Measurements from ENCODE around the gene TGFB2. TPM values are rescaled to one million over a fixed set of nuclear protein-coding genes. Genes with fewer than 3 reads are reported as not detected.

TGFB2 gene
- total RNA-seq, 1 donor from 2014 or later: 61.8 TPM

GRCh38 chr1:218429301-218429700, 84.2 kb downstream of the TGFB2 start:
- DNase-seq: no peak

GRCh38 chr1:218430346-218430745, 85.2 kb downstream of the TGFB2 start:
- no peak for DNase-seq

DNA sequence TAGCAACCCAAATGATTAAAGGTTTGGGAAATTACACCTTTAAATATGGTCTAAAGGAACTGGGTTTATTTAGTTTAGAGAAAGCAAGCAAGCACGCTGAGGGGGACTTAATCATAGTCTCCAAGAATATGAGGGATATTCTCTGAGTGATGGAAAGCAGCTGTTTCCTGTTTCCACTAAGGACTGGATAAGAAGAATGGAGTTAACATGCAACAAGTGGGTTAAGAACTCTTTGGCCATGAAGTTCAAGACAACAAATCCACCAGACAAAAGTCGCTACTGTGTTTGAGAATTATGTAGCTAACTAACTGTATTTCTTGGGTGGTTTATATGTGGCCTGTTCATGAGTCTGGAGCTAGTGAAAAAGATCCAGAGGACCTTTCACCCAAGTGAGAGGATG, 85.7 kb downstream of the TGFB2 start:
- DNase-seq: no peak

DNA sequence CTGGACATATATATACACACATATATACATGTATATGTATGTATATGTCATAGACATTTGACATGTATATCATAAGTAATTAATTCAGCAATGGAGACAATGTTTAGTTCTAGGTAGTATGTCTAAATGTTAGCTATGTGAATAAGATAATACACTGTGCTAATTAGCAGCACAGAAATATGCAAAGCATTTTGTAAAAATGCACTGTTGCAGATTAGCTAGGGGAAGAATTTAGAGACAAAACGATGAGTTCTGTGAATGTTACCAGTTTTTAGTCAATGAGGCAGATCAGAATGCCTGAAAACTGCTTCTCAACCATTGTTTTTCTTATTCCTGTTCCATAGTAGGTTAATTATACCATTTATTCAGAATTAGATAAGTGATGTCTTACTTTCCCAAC, 86.3 kb downstream of the TGFB2 start:
- DNase-seq: no peak

DNA sequence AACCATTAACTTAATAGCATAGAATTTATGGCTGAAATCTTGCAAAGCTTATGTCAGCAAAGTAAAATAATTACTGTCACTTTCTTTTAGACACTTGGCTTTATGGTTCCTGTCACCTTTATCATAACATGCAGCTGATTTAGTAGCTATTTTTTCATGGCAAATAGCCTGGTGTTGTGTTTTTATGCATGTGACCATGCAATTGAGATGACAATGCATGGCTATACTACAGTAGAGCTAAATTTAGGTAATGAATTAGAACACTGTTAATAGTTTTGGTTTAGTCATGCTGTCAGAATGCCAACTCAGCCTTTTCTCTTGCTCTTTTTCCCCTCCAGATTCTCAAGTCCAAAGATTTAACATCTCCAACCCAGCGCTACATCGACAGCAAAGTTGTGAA, 88.6 kb downstream of the TGFB2 start:
- DNase-seq: no peak

GRCh38 chr1:218435528-218435927, 90.4 kb downstream of the TGFB2 start:
- no peak for DNase-seq

GRCh38 chr1:218436346-218436745, 91.2 kb downstream of the TGFB2 start:
- DNase-seq: no peak

- no peak for DNase-seq
Measured at GRCh38 chr1:218436997-218437396, 91.9 kb downstream of the TGFB2 start.

DNA sequence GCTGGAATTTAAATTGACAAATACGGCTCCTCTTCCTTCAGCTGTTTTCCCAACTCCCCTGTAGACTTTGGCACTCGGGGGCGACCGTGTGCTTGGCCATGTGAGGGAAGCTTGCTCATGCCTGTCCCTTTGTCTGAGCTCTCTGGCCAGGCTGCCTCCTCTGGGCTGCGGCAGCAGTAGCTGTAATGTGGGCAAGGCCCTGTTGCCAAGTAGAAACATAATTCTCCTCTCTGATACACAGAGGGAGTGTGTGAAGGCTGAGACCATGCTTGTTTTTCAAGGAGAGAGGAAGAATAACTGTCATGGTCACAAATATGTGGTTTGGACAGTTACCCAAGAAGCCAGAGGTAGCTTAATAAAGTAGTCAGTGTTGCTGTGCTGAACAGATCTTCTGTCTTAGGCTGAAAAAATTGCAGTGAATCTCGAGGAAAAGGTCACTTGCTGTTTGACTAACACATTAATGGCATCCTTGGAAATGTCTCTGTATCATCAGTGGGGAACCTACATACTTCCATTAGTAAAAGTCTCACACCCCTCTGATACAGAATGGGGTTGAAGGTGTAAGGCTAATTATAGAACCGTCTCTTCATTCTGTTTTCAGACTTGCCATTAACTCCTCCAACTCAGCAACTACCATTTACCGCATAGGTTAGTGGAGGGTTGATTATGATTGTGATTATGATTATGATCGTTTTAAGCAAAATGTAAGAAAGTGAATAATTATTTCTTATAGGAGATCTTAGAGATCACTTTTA, 94.6 kb downstream of the TGFB2 start:
- DNase-seq: no peak

DNA sequence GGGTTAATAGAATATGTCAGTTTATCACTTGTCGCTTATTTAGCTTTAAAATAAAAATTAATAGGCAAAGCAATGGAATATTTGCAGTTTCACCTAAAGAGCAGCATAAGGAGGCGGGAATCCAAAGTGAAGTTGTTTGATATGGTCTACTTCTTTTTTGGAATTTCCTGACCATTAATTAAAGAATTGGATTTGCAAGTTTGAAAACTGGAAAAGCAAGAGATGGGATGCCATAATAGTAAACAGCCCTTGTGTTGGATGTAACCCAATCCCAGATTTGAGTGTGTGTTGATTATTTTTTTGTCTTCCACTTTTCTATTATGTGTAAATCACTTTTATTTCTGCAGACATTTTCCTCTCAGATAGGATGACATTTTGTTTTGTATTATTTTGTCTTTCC, 98.1 kb downstream of the TGFB2 start:
- DNase-seq: no peak

GRCh38 chr1:218444173-218444572, 99.0 kb downstream of the TGFB2 start:
- DNase-seq: no peak

DNA sequence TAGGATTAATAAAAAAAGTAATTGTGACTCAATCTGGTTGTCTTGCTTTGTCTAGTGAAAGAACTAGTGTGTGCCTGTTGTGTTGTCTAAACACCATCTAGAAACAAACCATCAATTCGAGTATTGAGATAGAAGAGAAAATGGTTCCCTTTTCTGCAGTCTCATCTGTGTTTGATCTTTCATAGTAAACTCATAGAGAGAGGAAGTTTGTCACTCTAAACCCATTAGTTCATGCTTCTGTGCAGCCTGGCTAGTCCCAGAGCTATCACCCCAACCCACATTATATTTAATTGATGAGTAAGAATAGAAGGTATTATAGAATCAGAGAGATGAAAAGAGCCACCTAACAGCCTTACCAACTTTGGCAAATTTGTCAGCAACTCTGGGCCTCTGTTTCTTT, 99.5 kb downstream of the TGFB2 start:
- DNase-seq: no peak

DNA sequence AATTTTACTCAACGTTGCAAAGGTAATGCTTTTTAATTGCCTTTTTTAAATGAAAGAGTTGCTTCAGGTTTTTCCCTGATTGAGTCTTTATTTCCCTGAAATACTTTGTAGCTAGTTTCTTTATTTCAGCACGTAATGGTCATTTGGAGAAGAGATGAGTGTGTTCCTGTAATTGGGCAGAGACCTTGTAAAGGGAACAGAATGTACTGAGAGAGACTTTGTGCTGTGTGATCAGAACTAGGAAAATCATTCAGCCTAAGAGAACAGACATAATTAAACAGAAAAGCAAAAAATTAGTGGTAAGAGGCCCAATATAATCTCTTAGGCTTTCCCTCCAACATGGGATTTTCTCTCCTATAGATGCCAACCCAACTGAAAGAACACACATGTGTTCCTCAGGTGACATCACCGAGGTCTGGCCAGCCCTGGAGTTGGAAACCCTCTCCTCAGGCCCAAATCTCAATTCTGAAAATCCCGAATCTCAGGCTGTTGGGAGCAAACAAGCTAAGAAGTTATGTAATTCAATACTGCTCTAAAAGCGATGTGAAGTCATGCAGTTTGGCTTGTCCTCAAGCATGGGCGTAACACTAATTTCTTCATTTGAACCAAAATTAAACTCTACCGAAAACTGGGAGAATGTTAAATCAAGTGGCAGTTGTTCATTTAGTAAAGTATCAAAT, 102.0 kb downstream of the TGFB2 start:
- DNase-seq: no peak

DNA sequence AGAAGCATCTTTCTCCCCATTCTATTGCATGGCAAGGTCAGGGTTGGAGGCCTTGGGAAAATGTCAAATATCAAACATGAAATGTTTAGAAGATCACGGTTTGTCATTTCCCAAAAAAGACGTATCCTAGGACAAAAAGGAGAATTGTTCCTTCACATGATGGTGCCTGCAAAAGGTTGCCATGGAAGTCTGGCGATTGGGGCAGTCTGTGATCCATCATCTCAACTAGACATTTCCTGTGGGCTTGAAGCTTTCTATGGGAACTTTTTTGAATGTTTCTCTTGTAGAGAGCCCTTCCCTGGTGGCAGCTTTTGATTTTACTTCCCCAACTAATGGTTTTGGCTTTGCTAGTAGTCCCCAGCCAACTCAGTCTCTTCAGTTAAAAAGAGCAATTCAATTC, 106.3 kb downstream of the TGFB2 start:
- DNase-seq: no peak

- no peak for DNase-seq
Measured at GRCh38 chr1:218454700-218455282, 109.7 kb downstream of the TGFB2 start.

DNA sequence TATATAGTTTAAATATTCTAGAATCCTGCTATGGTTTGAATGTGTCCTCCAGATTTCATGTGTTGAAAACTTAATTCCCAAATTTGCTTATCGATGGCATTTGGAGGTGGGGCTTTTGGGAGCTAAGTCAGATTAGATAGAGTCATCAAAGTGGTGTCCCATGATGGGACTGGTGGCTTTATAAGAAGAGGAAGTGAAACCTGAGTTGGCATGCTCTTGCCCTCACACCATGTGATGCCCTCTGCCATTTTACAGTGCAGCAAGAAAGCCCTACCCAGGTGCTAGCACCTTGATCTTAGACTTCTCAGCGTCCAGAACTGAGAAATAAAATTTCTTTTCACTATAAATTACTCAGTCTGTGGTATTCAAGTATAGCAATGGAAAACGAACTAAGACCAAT, 111.3 kb downstream of the TGFB2 start:
- DNase-seq: no peak

- no peak for DNase-seq
Measured at GRCh38 chr1:218459450-218459849, 114.3 kb downstream of the TGFB2 start.

- no peak for DNase-seq
Measured at GRCh38 chr1:218459878-218460711, 115.0 kb downstream of the TGFB2 start.

- no peak for DNase-seq
Measured at GRCh38 chr1:218461351-218461750, 116.2 kb downstream of the TGFB2 start.

- DNase-seq: no peak
Measured at GRCh38 chr1:218462116-218462515, 117.0 kb downstream of the TGFB2 start.

- no peak for DNase-seq
Measured at GRCh38 chr1:218462587-218462986, 117.5 kb downstream of the TGFB2 start.

DNA sequence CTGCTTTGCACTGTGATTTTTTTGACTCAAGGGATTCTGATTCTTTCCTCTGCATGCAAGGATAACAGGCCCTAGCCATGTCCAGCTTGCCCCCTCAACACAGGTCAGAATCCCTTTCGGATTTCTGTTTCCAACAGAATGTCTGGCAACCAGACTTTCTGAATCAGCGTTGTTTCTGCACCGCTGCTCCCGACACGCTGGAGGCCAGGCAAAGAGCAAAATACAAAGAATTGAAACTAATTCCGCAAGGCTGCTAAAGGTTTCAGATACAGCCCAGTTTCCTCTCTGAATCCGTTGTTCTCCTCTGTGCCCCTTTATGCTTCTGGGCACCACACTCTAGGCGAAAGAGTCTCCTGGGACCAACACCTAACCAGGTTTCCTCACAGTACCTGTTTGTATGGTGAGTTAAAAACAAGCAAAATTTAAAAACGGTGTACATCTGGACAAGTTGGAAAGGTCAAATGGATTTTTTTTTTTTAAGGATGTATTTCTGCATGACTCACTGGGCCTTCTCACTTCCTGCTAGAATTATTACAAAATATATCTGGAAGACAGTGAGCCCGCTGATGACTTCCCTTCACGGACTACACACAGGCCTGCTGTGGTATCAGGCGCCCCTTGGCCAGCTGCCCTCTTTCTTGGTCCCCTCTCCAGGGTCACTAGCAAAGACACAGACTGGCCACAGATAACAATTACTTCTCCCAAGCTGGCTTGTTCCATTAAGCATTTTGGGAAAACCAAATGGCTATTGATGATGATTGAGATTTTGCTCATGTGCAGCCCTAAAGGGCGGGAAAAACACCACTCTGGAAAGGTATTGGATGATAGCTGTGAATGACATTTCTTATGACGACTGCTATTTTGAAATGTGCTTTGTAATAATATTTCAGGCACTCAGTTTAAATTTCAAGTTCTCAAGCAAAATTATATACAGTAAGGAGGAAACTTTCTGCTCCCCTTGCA, 118.3 kb downstream of the TGFB2 start:
- no peak for DNase-seq

Data from occipital lobe (tissue), 2 donors.